ENCODE results near the gene HPCA. TPM values are rescaled to one million over a fixed set of nuclear protein-coding genes. Genes with fewer than 3 reads are reported as not detected.

HPCA gene
- total and polyA plus RNA-seq, 11 donors: 0.29 TPM; not detected in 10

GRCh38 chr1:32944180-32944579, 57.9 kb downstream of the HPCA start:
- Histone ChIP-seq H3K36me3 (peaks cover 0 to 96% (median 83%) of the 10 kb centered on the region in 9 donors), H3K4me1 (peaks cover 0 to 46% (median 15%) of the 10 kb centered on the region in 12 donors)

More at GRCh38 chr1:32944180-32944579, 57.9 kb downstream of the HPCA start:
- no peak for ATAC-seq
- H3K27me3 ChIP-seq: no peaks in the 10 kb centered on the region
- H3K4me3 ChIP-seq: no peak overlapping the region
- DNase-seq: no peak
- no peak for TF ChIP-seq POLR2A (IDR thresholded peaks at IDR 0.05)
- TF ChIP-seq, protein P1, sequence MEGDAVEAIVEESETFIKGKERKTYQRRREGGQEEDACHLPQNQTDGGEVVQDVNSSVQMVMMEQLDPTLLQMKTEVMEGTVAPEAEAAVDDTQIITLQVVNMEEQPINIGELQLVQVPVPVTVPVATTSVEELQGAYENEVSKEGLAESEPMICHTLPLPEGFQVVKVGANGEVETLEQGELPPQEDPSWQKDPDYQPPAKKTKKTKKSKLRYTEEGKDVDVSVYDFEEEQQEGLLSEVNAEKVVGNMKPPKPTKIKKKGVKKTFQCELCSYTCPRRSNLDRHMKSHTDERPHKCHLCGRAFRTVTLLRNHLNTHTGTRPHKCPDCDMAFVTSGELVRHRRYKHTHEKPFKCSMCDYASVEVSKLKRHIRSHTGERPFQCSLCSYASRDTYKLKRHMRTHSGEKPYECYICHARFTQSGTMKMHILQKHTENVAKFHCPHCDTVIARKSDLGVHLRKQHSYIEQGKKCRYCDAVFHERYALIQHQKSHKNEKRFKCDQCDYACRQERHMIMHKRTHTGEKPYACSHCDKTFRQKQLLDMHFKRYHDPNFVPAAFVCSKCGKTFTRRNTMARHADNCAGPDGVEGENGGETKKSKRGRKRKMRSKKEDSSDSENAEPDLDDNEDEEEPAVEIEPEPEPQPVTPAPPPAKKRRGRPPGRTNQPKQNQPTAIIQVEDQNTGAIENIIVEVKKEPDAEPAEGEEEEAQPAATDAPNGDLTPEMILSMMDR (IDR thresholded peaks at IDR 0.05): no peak
- no peak overlapping the region for H3K27ac ChIP-seq
- intact Hi-C loops (cut with DNase I): loop anchor here in 1 of 10 donors (10.0 kb wide), 1 partner anchor 51 kb away; no protein-coding TSS in a partner anchor
- H3K9me3 ChIP-seq: no peaks in the 10 kb centered on the region

Other genes starting within 250 kb of the HPCA start
- gene ZBTB8OS, start 235.9 kb upstream of the HPCA start, total RNA-seq: 10 to 100 TPM; 16.5 to 37.1 (median 33.7) TPM
- gene ZBTB8OS, start 235.9 kb upstream of the HPCA start, polyA plus RNA-seq: 10 to 100 TPM; 34.3 to 60.3 TPM
- 100 to 1,000 TPM in 5 of 9 donors, 10 to 100 TPM in 4; 73.1 to 141 (median 101) TPM for gene RBBP4, start 235.3 kb upstream of the HPCA start, total RNA-seq
- gene RBBP4, start 235.3 kb upstream of the HPCA start, polyA plus RNA-seq: 10 to 100 TPM; 23.4 to 82.3 TPM
- 10 to 100 TPM; 10.2 to 22.3 (median 14.3) TPM for gene SYNC, start 183.7 kb upstream of the HPCA start, total RNA-seq
- gene SYNC, start 183.7 kb upstream of the HPCA start, polyA plus RNA-seq: 1 to 10 TPM; 2.7 to 8.3 TPM
- 10 to 100 TPM; 20.2 to 58.1 (median 34.8) TPM for gene YARS1, start 69.1 kb upstream of the HPCA start, total RNA-seq
- 10 to 100 TPM; 18.6 to 61.3 TPM for gene YARS1, start 69.1 kb upstream of the HPCA start, polyA plus RNA-seq
- 10 to 100 TPM in 7 of 9 donors, 1 to 10 TPM in 2; 9.1 to 21.2 (median 10.7) TPM for gene S100PBP, start 68.8 kb upstream of the HPCA start, total RNA-seq
- 1 to 10 TPM; 5.8 to 7.0 TPM for gene S100PBP, start 68.8 kb upstream of the HPCA start, polyA plus RNA-seq
- gene FNDC5, start 15.6 kb upstream of the HPCA start, total RNA-seq: 100 to 1,000 TPM in 1 of 9 donors, 10 to 100 TPM in 8; 43.7 to 134 (median 59.7) TPM
- 10 to 100 TPM; 18.2 to 75.3 TPM for gene FNDC5, start 15.6 kb upstream of the HPCA start, polyA plus RNA-seq
- 10 to 100 TPM in 3 of 9 donors, 1 to 10 TPM in 6; 7.5 to 15.9 (median 9.3) TPM for gene TMEM54, start 14.9 kb downstream of the HPCA start, total RNA-seq
- 10 to 100 TPM in 1 of 2 donors, 1 to 10 TPM in 1; 5.6 to 12.5 TPM for gene TMEM54, start 14.9 kb downstream of the HPCA start, polyA plus RNA-seq
- 10 to 100 TPM in 8 of 9 donors, 1 to 10 TPM in 1; 10.0 to 42.5 (median 15.2) TPM for gene RNF19B, start 78.3 kb downstream of the HPCA start, total RNA-seq
- 10 to 100 TPM in 1 of 2 donors, 1 to 10 TPM in 1; 1.5 to 15.2 TPM for gene RNF19B, start 78.3 kb downstream of the HPCA start, polyA plus RNA-seq
- gene AK2, start 150.4 kb downstream of the HPCA start, total RNA-seq: 100 to 1,000 TPM; 101 to 189 (median 120) TPM
- 100 to 1,000 TPM; 153 to 292 TPM for gene AK2, start 150.4 kb downstream of the HPCA start, polyA plus RNA-seq
- 1 to 10 TPM; 1.4 to 5.4 (median 3.1) TPM for gene AZIN2, start 194.7 kb downstream of the HPCA start, total RNA-seq
- gene AZIN2, start 194.7 kb downstream of the HPCA start, polyA plus RNA-seq: 1 to 10 TPM; 1.3 to 1.4 TPM

All from heart left ventricle (tissue), 16 donors.